GM15510 (cell line): Measurements from ENCODE around the gene GABRA5.

Source experiments
- POLR2A ChIP-seq: IDR thresholded peaks from 3 replicates; pipeline ENCODE4 v1.6.1; 2011; ENCODE audit warnings: borderline replicate concordance; ENCODE audit not compliant: insufficient read length; ENCODE audit errors: extremely low read depth

The GABRA5 gene

GRCh38 chr15:26939398-26939797 lies 72.5 kb downstream of the GABRA5 start:
- no peak for TF ChIP-seq POLR2A

- TF ChIP-seq POLR2A: no peak
Measured at GRCh38 chr15:26941489-26941888, 74.6 kb downstream of the GABRA5 start.

GRCh38 chr15:26943866-26944265 lies 77.0 kb downstream of the GABRA5 start:
- no peak for TF ChIP-seq POLR2A

DNA sequence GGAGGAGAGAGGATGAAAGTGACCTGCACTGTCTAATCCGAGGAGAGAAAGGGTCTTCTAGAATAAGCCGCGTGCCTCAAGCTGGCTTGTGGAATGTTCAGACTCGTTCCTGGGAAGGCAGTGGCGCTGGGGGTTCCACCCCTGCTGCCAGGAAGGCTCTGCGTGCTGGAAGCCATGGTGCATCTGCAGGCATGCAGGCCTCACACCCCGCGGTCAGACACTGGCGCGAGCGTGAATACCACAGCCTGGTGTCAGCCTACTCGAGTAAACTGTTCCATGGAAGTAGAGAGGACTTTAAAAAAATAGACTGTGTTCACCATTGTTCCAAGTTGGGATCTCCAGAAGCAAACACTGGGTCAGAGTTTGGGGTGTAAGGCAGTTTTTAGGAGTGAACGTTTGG lies 78.2 kb downstream of the GABRA5 start:
- TF ChIP-seq POLR2A: no peak

GRCh38 chr15:26950001-26950400 lies 83.1 kb downstream of the GABRA5 start:
- TF ChIP-seq POLR2A: no peak

- no peak for TF ChIP-seq POLR2A
Measured at GRCh38 chr15:26954403-26954802, 87.5 kb downstream of the GABRA5 start.

- TF ChIP-seq POLR2A: no peak
Measured at GRCh38 chr15:26967719-26968269, 100.9 kb downstream of the GABRA5 start.

GRCh38 chr15:26968806-26969205 lies 101.9 kb downstream of the GABRA5 start:
- TF ChIP-seq POLR2A: no peak

GRCh38 chr15:26970712-26971210 lies 103.9 kb downstream of the GABRA5 start, which contains the start of gene GABRG3:
Gene GABRG3 (plus strand): TSS chr15:26971181.
- TF ChIP-seq POLR2A: no peak

- no peak for TF ChIP-seq POLR2A
Measured at GRCh38 chr15:26971271-26972018, 104.6 kb downstream of the GABRA5 start.

DNA sequence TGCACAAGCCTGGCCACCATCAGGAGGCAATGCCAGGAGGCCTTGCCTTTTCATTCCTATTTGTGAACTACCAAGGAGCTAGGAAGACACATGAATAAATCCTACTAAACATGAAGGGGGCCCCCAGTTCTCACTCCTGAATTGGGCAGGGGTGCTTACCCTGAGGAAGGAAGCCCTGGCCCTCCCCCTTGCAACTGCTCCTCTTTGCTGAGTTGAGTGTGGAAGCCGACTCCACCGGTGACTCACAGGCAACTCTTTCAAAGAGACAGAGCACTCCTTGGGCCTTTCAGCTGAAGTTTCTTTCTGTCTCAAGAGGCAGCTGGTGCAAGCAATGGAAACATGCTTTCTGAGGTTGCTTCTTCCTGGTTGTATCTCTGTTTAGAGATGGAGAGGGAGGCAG lies 105.8 kb downstream of the GABRA5 start:
- TF ChIP-seq POLR2A: no peak

GRCh38 chr15:26974120-26974780 lies 107.4 kb downstream of the GABRA5 start:
- no peak for TF ChIP-seq POLR2A

DNA sequence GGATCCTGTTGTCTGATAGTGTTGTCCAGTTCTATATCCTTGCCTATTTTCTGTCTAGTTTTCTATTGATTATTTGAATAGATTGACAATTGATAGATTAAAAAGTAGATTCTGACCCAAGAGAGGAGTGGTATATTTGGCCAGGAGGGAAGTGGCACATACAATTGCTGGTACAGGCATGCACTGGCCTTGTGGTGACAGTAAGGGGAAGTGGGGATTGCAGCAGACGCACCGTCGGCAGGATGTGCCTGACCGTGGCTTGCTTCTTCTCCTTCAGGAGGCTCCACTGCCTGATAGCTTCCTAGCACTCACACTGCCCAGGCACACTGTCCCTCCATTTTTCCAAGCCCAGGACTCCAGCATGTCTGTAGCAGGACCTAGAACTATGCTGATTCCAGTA lies 114.6 kb downstream of the GABRA5 start:
- TF ChIP-seq POLR2A: no peak

DNA sequence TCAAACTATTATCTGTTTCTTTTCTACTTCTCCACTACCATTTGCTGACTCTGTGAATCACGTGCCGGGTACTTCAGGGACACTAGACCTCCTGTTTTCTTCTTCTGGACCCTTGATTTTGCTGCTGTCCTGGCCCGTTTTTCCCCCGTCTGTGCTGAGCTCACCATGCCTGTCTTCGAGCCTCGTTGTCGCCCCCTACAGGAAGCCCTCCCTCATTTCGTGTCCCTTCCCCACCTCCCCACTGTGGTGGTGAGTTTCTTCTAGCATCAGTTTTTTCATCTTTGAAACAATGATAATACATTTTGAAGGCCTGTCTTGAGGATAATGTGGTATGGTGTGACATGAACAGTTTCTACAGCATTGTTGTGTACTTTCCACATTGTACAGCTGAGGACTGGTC lies 117.0 kb downstream of the GABRA5 start:
- TF ChIP-seq POLR2A: no peak

- TF ChIP-seq POLR2A: no peak
Measured at GRCh38 chr15:26985050-26985449, 118.2 kb downstream of the GABRA5 start.
